C4-2B (cell line): ENCODE results near the gene TRIO.

Experiments
- ZFX ChIP-seq: fragments of 450-650 bp; IDR thresholded peaks from 2 replicates; pipeline ENCODE4 v1.6.1; 2017
- TF ChIP-seq, protein P1 (sequence below): fragments of 450-650 bp; conservative IDR thresholded peaks from 2 replicates; pipeline ENCODE4 v1.5.1; 2017; ENCODE audit warnings: mild to moderate bottlenecking

GRCh38 chr5:14452685-14453454, 309.7 kb downstream of the TRIO start:
- TF ChIP-seq, protein P1, sequence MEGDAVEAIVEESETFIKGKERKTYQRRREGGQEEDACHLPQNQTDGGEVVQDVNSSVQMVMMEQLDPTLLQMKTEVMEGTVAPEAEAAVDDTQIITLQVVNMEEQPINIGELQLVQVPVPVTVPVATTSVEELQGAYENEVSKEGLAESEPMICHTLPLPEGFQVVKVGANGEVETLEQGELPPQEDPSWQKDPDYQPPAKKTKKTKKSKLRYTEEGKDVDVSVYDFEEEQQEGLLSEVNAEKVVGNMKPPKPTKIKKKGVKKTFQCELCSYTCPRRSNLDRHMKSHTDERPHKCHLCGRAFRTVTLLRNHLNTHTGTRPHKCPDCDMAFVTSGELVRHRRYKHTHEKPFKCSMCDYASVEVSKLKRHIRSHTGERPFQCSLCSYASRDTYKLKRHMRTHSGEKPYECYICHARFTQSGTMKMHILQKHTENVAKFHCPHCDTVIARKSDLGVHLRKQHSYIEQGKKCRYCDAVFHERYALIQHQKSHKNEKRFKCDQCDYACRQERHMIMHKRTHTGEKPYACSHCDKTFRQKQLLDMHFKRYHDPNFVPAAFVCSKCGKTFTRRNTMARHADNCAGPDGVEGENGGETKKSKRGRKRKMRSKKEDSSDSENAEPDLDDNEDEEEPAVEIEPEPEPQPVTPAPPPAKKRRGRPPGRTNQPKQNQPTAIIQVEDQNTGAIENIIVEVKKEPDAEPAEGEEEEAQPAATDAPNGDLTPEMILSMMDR = no peak
- TF ChIP-seq ZFX = no peak
